K562 (cell line): Measurements from ENCODE around the gene LRMDA. TPM values are rescaled to one million over a fixed set of nuclear protein-coding genes. Genes with fewer than 3 reads are reported as not detected.

Experiments used
- ATAC-seq: fragments of 200-7000 bp; cut with Tn5 transposase; 3 replicates; pipeline ENCODE4 v1.9.1; 2020; ENCODE audit warnings: moderate library complexity
- BruUV-seq: library from RNA; stranded (reverse); fragments of 400-500 nt; replicated peaks from 2 replicates; lab custom pipeline; 2021; lab: Mats Ljungman, UMichigan
- CTCF ChIA-PET: fragments of 300-600 bp; formaldehyde crosslinking; extraction: SDS; loops from one replicate; lab custom pipeline; 2021; ENCODE audit warnings: low intra/inter-chr PET ratio; lab: Yijun Ruan, JAX
- POLR2A ChIA-PET: fragments of 300-600, 350-650 bp; sonication (Branson Sonifier 250); formaldehyde crosslinking; extraction: SDS; loops from one replicate; lab custom pipeline; 2021; ENCODE audit warnings: antibody characterized with exemption, inconsistent platforms; lab: Yijun Ruan, JAX
- DNase-seq, 4 experiments: peaks; one replicate each; pipeline versions ENCODE4 v3.0.0 to v3.0.0-alpha.2; 2011 to 2018; ENCODE audit warnings: low spot score in 3 of 4, mixed read lengths in 3 of 4; ENCODE audit errors: extremely low read depth in 1 of 4
- FAIRE-seq: peaks from 2 replicates; lab custom pipeline; 2011; peaks lifted over from hg19 to GRCh38; lab: Jason Lieb, UNC
- H2AFZ ChIP-seq: 2 replicates; pipeline ENCODE4 v1.6.0; 2011; ENCODE audit warnings: low read depth, low read length, control low read depth, inconsistent platforms
- H3K27ac ChIP-seq: fragments of 200-600 bp; 3 replicates; pipeline ENCODE4 v1.8.0; 2011; ENCODE audit warnings: low read depth, mild to moderate bottlenecking, control low read depth, inconsistent platforms, low read length, moderate library complexity, mixed read lengths; ENCODE audit errors: extremely low read depth
- H3K27me3 ChIP-seq, 2 experiments: fragments of 300-600 bp in 1 of 2; 2 replicates in 1 of 2; 3 replicates in 1 of 2; pipeline versions ENCODE4 v1.6.0 to v1.8.0; 2011; ENCODE audit warnings: inconsistent platforms in 2 of 2, low read length in 2 of 2, mild to moderate bottlenecking in 1 of 2, mixed read lengths in 1 of 2, moderate library complexity in 1 of 2; ENCODE audit not compliant: control insufficient read depth in 2 of 2, insufficient read depth in 2 of 2
- H3K36me3 ChIP-seq: fragments of 300-600 bp; 3 replicates; pipeline ENCODE4 v1.8.0; 2011; ENCODE audit warnings: mild to moderate bottlenecking, low read length, inconsistent platforms; ENCODE audit not compliant: control insufficient read depth, insufficient read depth
- H3K4me1 ChIP-seq, 2 experiments: fragments of 200-600 bp in 1 of 2; replicated peaks in 1 of 2; 2 replicates in 1 of 2; 3 replicates in 1 of 2; pipeline versions ENCODE4 v1.5.1 to v1.8.0; 2011; ENCODE audit warnings: inconsistent platforms in 2 of 2, low read length in 2 of 2, mild to moderate bottlenecking in 1 of 2, mixed read lengths in 1 of 2, moderate library complexity in 1 of 2; ENCODE audit not compliant: control insufficient read depth in 2 of 2, insufficient read depth in 2 of 2
- H3K4me2 ChIP-seq: 2 replicates; pipeline ENCODE4 v1.6.1; 2011; ENCODE audit warnings: low read length, control low read depth, inconsistent platforms, mixed read lengths; ENCODE audit not compliant: insufficient read depth
- H3K4me3 ChIP-seq: fragments of 200-600 bp; sonication (generic), shearing (Covaris generic); 2 replicates; pipeline ENCODE4 v1.5.1; 2016; ENCODE audit warnings: control low read depth, inconsistent platforms
- H3K79me2 ChIP-seq: fragments of 200-600 bp; 3 replicates; pipeline ENCODE4 v1.8.0; 2011; ENCODE audit warnings: low read length, inconsistent platforms; ENCODE audit not compliant: control insufficient read depth, insufficient read depth
- H3K9ac ChIP-seq, 2 experiments: 2 replicates each; pipeline versions ENCODE4 v1.6.0 to v1.6.1; 2011; ENCODE audit warnings: low read depth in 2 of 2, low read length in 2 of 2, control low read depth in 1 of 2, inconsistent platforms in 1 of 2, mild to moderate bottlenecking in 1 of 2, mixed read lengths in 1 of 2; ENCODE audit not compliant: insufficient read depth in 1 of 2
- H3K9me1 ChIP-seq: one replicate; pipeline ENCODE4 v1.6.0; 2011; ENCODE audit warnings: inconsistent platforms, mild to moderate bottlenecking, low read length, moderate library complexity; ENCODE audit not compliant: control insufficient read depth, insufficient read depth
- H3K9me3 ChIP-seq: replicated peaks from 2 replicates; pipeline ENCODE4 v1.5.1; 2011; ENCODE audit warnings: low read depth, low read length, inconsistent platforms; ENCODE audit not compliant: control insufficient read depth, insufficient read depth
- H4K20me1 ChIP-seq: replicated peaks from 2 replicates; pipeline ENCODE4 v1.6.1; 2011; ENCODE audit warnings: low read length, inconsistent platforms, mixed read lengths; ENCODE audit not compliant: control insufficient read depth, insufficient read depth
- BHLHE40 ChIP-seq: IDR thresholded peaks from 2 replicates; pipeline ENCODE4 v1.6.1; 2011; ENCODE audit warnings: low read length, improper control_type of control experiment
- CHD2 ChIP-seq: IDR thresholded peaks from 2 replicates; pipeline ENCODE4 v1.6.1; 2011; ENCODE audit warnings: low read depth, low read length
- CREBBP ChIP-seq: IDR thresholded peaks from one replicate; pipeline ENCODE4 v1.6.1; 2012; ENCODE audit warnings: low read depth, mild to moderate bottlenecking, control low read depth, inconsistent platforms, low read length
- CREM ChIP-seq: IDR thresholded peaks from 2 replicates; pipeline ENCODE4 v1.6.1; 2014; ENCODE audit warnings: antibody characterized with exemption, low read depth
- GATA2 ChIP-seq: sonication (generic); formaldehyde crosslinking; IDR thresholded peaks from 2 replicates; pipeline ENCODE4 v1.4.0; 2020; ENCODE audit warnings: mild to moderate bottlenecking, missing genetic modification reagents
- ILF3 ChIP-seq: fragments of 450-650 bp; IDR thresholded peaks from 2 replicates; pipeline ENCODE4 v1.6.1; 2018; ENCODE audit warnings: antibody characterized with exemption, mild to moderate bottlenecking, moderate library complexity, borderline replicate concordance
- MCM7 ChIP-seq, 2 experiments: fragments of 450-650 bp; IDR thresholded peaks; 2 replicates each; pipeline ENCODE4 v1.6.1; 2016 to 2018
- MTA1 ChIP-seq: fragments of 450-650 bp; IDR thresholded peaks from 2 replicates; pipeline ENCODE4 v1.6.1; 2017; ENCODE audit warnings: borderline replicate concordance
- PHF20 ChIP-seq: fragments of 450-650 bp; IDR thresholded peaks from 2 replicates; pipeline ENCODE4 v1.6.1; 2018; ENCODE audit not compliant: partially characterized antibody
- PHTF2 ChIP-seq: fragments of 250-450 bp; sonication (Bioruptor Pico); IDR thresholded peaks from 2 replicates; pipeline ENCODE4 v1.5.0; 2021; ENCODE audit warnings: mild to moderate bottlenecking
- PYGO2 ChIP-seq: fragments of 450-650 bp; IDR thresholded peaks from 2 replicates; pipeline ENCODE4 v1.6.1; 2016; ENCODE audit warnings: mild to moderate bottlenecking, missing genetic modification characterization, moderate library complexity, missing compliant biosample characterization
- RBFOX2 ChIP-seq: fragments of 200-400 bp; formaldehyde crosslinking; IDR thresholded peaks from 2 replicates; pipeline ENCODE4 v1.6.1; 2017; ENCODE audit warnings: low read depth, mild to moderate bottlenecking, low read length, moderate library complexity
- RUNX1 ChIP-seq: sonication (generic); IDR thresholded peaks from 2 replicates; pipeline ENCODE4 v1.6.1; 2016; ENCODE audit warnings: antibody characterized with exemption, low read depth
- SNRNP70 ChIP-seq: fragments of 200-400 bp; formaldehyde crosslinking; optimal IDR thresholded peaks from 2 replicates; pipeline ENCODE3; 2017; ENCODE audit warnings: low read depth, low read length
- SREBF2 ChIP-seq: sonication (generic); formaldehyde crosslinking; IDR thresholded peaks from 2 replicates; pipeline ENCODE4 v1.4.0; 2020; ENCODE audit warnings: mild to moderate bottlenecking, missing genetic modification reagents
- ZKSCAN8 ChIP-seq: fragments of 200-800 bp; sonication (Bioruptor generic); IDR thresholded peaks from 2 replicates; pipeline ENCODE4 v1.6.1; 2016; ENCODE audit warnings: missing genetic modification characterization, missing compliant biosample characterization
- ZNF121 ChIP-seq: sonication (generic); formaldehyde crosslinking; conservative IDR thresholded peaks from 2 replicates; pipeline ENCODE4 v1.8.0; 2022; ENCODE audit warnings: missing genetic modification reagents
- ZNF586 ChIP-seq: fragments of 450-650 bp; formaldehyde crosslinking; conservative IDR thresholded peaks from 2 replicates; pipeline ENCODE4 v1.4.0; 2020; ENCODE audit warnings: mild to moderate bottlenecking, moderate library complexity
- ZNF780A ChIP-seq: fragments of 250-450 bp; sonication (Bioruptor Pico); IDR thresholded peaks from 2 replicates; pipeline ENCODE4 v1.5.0; 2021; ENCODE audit warnings: mild to moderate bottlenecking
- WGBS: fragments of 100-300 bp; shearing (Covaris generic); methylation state at CpG from one replicate; pipeline ENCODE4 v1.1.6; 2016; ENCODE audit warnings: low coverage, mixed read lengths; ENCODE audit not compliant: insufficient coverage; ENCODE audit errors: missing lambda C conversion rate; 5-methylcytosine and 5-hydroxymethylcytosine counted together
- in situ Hi-C: fragments of 300-500 bp; cut with MboI; formaldehyde crosslinking; loops from 4 replicates; pipeline ENCODE4 v1.15.0; 2018; ENCODE audit warnings: inconsistent platforms, mixed read lengths
- intact Hi-C: fragments of 100-400 bp; cut with micrococcal nuclease; formaldehyde crosslinking; loops from 2 replicates; pipeline ENCODE4 v1.14.2; 2022
- polyA plus RNA-seq, 8 experiments: library from polyadenylated mRNA; depleted of rRNA in 4 of 8; stranded (reverse) in 5 of 8; unstranded in 3 of 8; fragments of >200 nt; fragmentation: Nextera tagmentation in 2 of 8; fragmentation: Illumina TruSeq in 1 of 8; extraction: Ambion mirVana in 2 of 8; extraction: Trizol in 1 of 8; gene quantifications; 2 replicates each; pipeline versions ENCODE4 v1.2.1 to v1.2.3, GENCODE V29; 2011 to 2014; ENCODE audit warnings: inconsistent platforms in 1 of 8, missing spikeins in 1 of 8
- total RNA-seq, 7 experiments: library from RNA; depleted of rRNA in 6 of 7; stranded (reverse); fragments of >200 nt in 6 of 7; fragmentation: Illumina TruSeq in 2 of 7; extraction: Trizol in 2 of 7; gene quantifications; 2 replicates each; pipeline versions ENCODE4 v1.2.1 to v1.2.3, GENCODE V29; 2011 to 2021; ENCODE audit warnings: low replicate concordance in 1 of 7
- TF ChIP-seq, protein P1 (sequence below): sonication (generic); formaldehyde crosslinking; IDR thresholded peaks from 2 replicates; pipeline ENCODE4 v1.8.0; 2022; ENCODE audit warnings: mild to moderate bottlenecking, low read depth, missing genetic modification reagents
- TF ChIP-seq, protein P2 (sequence below): fragments of 250-450 bp; sonication (Bioruptor Pico); IDR thresholded peaks from 2 replicates; pipeline ENCODE4 v1.4.0; 2020; ENCODE audit warnings: mild to moderate bottlenecking, moderate library complexity

LRMDA gene
- total and polyA plus RNA-seq, 9 of the 15 experiments (the other 6 are each of a cell fraction or from before 2014, with no cell fraction given) = 0.25 TPM; not detected in 8

GRCh38 chr10:76133597-76134255, 702.3 kb downstream of the LRMDA start (continued):
- no peak for TF ChIP-seq CREBBP
- TF ChIP-seq, all 486 proteins: peak for 0

GRCh38 chr10:76136961-76137360, 705.5 kb downstream of the LRMDA start:
- intact Hi-C loops (no loop called here), in situ Hi-C loops (no loop called here)
- Histone ChIP-seq H3K36me3 (no peaks in the 10 kb centered on the region), H3K4me2 (no peak overlapping the region), H3K9ac (no peak overlapping the region), H3K9me3 (no peaks in the 10 kb centered on the region), H3K4me1 (no peaks in the 10 kb centered on the region), H3K4me3 (no peak overlapping the region), H3K27ac (no peak overlapping the region), H3K79me2 (no peaks in the 10 kb centered on the region), H3K9me1 (no peaks in the 10 kb centered on the region), H2AFZ (no peak overlapping the region), H4K20me1 (no peaks in the 10 kb centered on the region), H3K27me3 (no peaks in the 10 kb centered on the region)
- 0% methylated on average over 4 of the region's 4 CpGs for WGBS
- TF ChIP-seq BHLHE40 = no peak
- TF ChIP-seq CREM = no peak
- TF ChIP-seq, protein P1, sequence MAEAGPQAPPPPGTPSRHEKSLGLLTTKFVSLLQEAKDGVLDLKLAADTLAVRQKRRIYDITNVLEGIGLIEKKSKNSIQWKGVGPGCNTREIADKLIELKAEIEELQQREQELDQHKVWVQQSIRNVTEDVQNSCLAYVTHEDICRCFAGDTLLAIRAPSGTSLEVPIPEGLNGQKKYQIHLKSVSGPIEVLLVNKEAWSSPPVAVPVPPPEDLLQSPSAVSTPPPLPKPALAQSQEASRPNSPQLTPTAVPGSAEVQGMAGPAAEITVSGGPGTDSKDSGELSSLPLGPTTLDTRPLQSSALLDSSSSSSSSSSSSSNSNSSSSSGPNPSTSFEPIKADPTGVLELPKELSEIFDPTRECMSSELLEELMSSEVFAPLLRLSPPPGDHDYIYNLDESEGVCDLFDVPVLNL = no peak
- no peak for TF ChIP-seq CHD2
- TF ChIP-seq RBFOX2 = no peak
- no peak for TF ChIP-seq ZKSCAN8 (CRISPR knock-in tag)
- TF ChIP-seq PYGO2 (tag) = no peak
- TF ChIP-seq GATA2 (CRISPR knock-in tag) = no peak
- TF ChIP-seq SREBF2 (CRISPR knock-in tag) = no peak
- TF ChIP-seq ZNF121 (CRISPR knock-in tag) = no peak
- no peak for TF ChIP-seq MCM7 (IDR thresholded peaks at IDR 0.05)
- no peak for TF ChIP-seq ZNF780A (CRISPR knock-in tag)
- TF ChIP-seq PHTF2 (CRISPR knock-in tag) = no peak
- TF ChIP-seq PHF20 = no peak
- TF ChIP-seq, protein P2, sequence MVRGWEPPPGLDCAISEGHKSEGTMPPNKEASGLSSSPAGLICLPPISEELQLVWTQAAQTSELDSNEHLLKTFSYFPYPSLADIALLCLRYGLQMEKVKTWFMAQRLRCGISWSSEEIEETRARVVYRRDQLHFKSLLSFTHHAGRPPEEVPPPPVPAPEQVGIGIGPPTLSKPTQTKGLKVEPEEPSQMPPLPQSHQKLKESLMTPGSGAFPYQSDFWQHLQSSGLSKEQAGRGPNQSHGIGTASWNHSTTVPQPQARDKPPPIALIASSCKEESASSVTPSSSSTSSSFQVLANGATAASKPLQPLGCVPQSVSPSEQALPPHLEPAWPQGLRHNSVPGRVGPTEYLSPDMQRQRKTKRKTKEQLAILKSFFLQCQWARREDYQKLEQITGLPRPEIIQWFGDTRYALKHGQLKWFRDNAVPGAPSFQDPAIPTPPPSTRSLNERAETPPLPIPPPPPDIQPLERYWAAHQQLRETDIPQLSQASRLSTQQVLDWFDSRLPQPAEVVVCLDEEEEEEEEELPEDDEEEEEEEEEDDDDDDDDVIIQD (CRISPR knock-in tag) = no peak
- no peak for TF ChIP-seq MTA1
- no peak for TF ChIP-seq ILF3
- TF ChIP-seq RUNX1 = no peak
- TF ChIP-seq ZNF586 (CRISPR knock-in tag) = no peak
- TF ChIP-seq SNRNP70 = no peak
- POLR2A ChIA-PET = no interaction called here
- ATAC-seq (no peak), DNase-seq (no peak), FAIRE-seq (no peak)
- CTCF ChIA-PET = no interaction called here
- BruUV-seq = no TSS peak
